HG02870 (cell line): ENCODE measurements around the gene ITGA6.

Experiments used
- ATAC-seq: cut with Tn5 transposase; IDR thresholded peaks from one replicate; pipeline ENCODE4 v1.9.1; 2021; ENCODE audit warnings: mild to moderate bottlenecking, moderate library complexity; ENCODE audit not compliant: unreplicated experiment

The ITGA6 gene

DNA sequence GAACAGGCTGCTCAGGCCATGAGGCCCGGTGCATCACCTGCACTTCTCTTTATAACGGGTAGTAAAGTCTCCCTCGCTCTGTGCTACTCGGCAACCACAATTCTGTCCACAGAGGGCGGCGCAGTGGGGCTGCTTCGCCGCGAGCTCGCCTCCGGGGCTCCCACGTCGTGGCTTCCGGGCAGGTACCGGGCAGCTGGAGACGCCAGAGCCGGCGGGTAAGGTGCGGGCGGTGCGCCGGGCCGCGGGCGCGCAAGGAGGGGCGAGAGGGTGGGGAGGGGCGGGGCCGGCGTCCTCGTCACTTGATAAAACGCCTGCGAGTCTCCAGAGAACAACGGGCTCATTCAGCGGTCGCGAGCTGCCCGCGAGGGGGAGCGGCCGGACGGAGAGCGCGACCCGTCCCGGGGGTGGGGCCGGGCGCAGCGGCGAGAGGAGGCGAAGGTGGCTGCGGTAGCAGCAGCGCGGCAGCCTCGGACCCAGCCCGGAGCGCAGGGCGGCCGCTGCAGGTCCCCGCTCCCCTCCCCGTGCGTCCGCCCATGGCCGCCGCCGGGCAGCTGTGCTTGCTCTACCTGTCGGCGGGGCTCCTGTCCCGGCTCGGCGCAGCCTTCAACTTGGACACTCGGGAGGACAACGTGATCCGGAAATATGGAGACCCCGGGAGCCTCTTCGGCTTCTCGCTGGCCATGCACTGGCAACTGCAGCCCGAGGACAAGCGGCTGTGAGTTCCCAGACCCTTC, at the start of gene ITGA6:
Gene ITGA6 (plus strand): TSS at position 331 of the 734 bp plus-strand sequence.
- ATAC-seq, result no peak

DNA sequence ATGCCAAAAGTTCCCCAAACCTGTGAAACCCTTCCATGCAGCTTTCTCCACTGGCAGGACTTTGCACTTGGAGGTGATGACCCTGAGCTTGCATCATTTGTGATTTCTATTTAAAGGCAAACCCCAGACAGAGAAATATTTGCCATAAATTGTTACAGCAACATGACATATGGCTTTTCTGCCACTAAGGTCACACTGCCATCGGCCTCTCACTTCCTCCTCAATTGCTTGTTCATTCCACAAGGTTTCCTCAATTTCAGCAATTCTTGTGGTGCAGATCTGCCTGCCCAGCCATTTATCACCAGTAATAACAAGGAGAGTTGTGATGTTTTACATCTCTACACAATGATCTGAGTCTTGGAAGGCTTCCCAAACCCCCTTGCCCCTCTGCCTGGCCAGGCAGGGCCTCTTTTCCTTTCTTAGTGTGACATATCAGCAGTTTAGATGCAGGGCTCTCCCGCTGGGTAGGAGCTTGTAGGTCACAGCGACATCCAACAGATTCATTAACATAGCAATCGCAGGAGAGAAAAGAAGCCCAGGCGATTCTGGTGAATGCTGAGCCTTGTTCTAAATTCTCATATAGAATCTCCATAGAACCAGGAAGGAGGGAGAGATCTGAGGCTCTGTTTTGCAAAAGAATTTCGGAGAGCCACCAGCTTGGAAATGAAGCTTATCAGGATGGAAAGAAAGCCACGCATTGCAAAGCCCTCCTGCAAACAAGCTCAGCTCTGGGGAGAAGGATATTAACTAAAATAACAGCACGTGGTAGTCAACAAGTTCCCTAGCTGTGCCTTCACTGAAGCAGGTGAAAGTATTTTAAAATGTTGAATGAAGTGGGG, 46.7 kb upstream of the ITGA6 start:
- ATAC-seq, result no peak

DNA sequence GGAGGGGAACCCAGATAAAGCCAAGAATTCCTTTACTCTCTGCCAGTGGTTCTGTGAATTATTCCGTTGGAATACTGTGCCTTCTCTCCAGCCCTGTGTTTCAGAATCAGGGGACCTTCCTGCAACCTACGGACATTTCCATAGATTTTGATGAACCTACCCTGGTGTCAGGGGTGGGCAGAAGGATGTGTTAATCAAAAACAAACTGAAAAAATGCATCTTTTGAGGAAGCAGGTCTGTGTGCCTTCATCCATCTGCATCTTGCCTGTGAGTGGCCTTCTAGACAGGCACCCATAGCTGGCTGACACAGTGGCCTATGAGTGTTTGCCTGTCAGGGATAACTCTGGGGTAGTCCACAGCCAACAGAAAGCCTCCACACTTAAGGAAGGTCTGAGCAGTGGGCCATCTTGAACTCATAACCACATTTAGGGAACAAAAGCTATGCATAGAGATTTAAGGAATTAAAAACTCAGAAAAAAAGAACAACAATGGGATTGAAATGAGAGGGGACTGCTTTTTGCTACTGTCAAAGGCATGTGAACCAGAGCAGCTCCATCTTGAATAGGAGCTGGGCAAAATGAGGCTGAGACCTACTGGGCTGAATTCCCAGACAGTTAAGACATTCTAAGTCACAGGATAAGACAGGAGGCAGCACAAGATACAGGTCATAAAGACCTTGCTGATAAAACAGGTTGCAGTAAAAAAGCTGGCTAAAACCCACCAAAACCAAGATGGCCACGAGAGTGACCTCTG, 45.9 kb upstream of the ITGA6 start:
- ATAC-seq, result no peak

DNA sequence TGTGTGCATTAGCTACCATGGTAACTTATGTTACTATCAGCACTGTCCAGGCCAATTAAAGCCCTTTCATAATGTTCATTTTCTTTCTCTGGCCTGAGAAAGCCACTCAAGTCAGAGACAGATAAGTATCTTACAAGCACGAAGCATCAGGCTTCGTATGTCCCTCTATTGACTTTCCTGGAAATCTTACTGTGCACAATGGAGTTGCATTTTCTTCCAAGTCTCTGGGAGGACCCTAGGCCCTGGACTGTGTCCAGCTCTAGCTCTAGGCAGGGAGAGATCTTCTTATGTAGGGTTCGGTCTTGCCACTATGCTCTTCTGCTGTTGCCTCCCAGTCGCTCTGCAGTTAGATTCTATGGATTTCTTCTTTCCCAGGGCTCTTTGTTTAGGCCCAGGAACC, 40.0 kb upstream of the ITGA6 start:
- no peak for ATAC-seq

DNA sequence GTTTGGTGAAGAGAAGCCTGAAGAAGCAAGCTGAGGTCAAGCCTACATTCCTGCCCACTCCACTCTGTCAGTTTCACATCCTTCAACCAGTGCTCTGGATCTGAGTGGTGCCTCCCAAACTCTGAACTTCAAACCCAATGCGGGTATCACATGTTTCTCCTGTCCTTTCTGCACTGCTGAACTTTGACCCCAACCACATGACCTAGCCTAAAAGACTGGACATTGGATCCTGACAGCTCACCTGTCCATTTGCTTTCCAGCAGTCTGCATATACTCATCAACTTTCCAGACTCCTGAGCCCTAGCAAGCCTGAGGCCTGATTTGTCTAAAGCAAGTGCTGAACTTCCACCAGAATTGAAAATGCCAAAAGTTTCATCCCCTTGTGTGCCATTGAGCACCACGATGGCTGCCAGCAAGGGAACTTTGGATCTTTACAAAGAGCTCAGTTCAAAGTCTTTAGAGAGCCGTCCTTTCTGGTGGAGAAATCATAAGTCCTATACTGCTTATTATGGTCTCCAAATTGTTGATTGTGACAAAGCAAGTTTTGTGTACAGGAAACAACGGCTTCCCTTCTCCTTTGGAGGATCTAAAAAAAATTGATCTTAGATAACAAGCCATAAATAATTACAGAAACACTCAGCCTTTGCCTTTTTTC, 37.6 kb upstream of the ITGA6 start:
- no peak for ATAC-seq

DNA sequence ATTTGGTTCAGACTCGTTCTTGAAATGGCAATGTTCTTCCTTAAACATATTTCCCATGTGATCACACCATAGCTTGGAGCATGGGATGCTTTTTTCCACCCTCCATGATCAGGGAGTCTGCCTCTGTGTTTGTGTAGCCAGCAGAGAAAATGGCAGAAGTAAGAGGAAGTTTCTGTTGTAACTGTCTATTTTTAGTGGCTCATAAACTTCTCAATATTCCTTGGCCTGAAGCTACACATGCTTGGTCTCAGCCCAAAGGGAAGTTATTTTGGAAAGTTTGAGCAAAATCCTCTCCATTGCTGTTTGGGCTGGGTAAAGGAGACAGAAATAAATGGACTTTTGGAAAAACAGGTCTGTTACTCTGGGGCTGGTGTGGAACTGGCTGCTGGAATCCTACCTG, 33.4 kb upstream of the ITGA6 start:
- ATAC-seq, result no peak

DNA sequence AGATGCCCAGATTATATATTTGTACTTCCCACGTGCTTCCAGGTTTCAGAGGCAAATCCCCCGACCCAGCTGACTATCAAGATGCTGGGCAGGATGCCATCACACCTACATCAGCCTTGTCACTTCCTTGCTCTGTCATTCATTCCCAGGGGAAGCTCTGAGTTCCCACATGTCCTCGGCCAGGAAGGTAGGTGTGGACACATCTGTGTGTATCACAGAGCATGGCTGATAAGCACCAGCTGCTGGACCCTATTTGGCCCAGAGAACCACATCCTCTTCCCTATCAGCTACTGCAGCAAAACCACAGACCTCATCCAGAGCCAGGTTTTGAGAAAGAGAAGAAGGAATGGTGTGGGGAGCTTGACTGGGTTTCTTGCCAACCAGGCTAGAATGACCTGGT, 31.9 kb upstream of the ITGA6 start:
- ATAC-seq, result no peak

DNA sequence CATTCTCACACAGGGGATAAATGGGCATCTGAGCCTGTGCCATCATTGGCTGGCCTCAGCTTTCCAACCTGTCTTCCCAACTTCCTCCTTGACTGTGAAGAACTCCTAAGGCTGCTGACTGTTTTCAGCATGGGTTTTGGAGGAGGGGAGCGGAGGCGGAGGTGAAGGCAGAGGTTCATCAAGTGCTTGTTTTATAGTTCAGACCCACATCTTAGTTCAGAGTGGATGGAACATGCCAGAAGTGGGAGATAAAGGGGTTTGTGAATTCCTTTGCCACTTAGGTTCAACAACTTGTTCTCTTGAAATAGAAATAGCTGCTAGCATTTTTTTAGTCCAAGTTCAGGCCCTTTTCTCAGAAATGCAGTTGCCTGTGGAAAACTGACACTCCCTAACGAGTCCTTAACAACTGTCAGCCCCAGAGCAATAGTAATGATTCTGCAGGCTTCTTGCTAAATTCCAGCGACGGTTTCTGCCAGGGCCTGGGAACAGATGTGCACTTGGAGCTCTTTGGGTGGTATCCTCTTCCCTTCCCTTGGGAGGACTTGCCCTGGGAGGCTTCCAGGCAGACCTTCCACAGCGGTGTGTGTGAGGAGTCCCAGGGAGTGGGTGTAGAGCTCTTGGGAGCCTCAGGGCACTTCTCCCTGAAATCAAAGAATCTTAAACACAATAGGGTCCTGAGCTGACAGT, 30.1 kb upstream of the ITGA6 start:
- ATAC-seq, result no peak

DNA sequence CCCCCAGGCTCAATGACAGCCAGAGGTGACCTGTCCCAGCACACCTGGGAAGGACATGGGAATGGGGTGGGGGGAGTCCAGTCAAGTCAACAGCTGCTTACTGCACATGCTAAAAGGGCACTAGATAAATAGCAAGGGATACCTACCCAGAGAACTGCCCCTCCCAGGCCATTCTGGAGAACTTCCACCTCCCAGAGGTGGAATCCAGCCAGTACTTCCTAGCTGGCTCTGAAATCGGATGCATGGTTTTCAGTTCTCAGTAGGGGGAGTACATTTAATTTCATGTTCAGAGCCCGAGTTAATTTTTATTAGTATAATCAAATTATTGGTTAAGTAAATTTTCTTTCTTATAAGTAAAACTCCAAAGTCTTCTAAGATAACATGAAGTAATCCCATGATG, 28.9 kb upstream of the ITGA6 start:
- ATAC-seq, result no peak

DNA sequence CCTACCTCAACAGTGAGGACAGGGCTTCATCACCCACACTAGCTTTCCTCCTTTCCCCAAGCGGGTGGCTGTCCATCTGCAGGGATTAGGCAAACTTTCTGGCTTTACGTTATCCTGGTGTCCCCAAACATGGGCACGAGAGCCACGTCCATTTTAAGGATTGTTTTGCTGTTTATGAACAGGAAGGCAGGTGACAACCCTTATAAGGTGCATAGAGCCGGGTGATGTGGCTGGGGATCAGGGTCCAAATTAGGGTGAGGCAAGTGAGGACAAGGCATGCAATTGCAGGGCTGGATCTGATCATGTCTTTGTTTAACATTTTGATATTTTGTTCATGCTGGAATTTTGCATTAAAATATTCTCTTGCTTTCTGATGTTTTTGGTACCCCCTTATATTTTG, 27.6 kb upstream of the ITGA6 start:
- no peak for ATAC-seq

DNA sequence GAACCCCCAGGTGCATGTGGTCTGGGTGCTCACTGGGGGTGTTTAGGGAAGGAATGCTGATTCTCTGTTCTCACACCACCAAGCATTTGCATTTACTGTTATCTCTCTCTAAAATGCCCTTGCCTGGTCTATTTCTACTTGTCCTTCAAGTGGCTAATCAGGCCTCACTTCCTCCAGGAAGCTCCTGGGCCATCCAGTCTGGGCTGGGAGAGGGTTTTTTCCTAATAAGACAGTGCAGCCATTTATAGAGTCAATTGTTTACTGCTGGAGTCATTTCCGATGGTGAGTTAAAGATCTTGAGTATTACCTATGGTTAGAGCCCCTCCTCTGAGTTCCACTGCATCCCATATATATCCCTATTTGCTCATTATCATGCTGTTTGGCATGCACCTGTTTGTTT, 25.2 kb upstream of the ITGA6 start:
- ATAC-seq, result no peak

DNA sequence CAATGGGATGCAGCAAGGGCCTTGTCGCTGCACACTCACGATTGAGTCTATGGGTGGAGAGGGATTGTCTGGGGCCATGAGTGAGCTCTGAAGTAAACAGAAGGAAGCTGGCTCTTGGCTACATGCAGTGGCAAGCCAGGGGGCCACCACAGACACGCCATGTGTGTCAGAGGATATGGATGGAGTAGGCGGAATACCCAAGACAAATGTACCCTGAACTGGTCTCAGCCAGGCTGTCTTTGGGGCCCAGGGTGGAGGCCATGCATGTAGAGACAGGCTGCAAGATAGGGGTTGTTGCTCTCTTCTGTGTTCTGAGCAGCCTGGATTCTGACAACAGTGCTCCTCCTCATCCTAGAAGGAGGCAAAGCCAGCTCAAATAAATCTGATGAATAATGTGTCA, 24.0 kb upstream of the ITGA6 start:
- ATAC-seq, result no peak

DNA sequence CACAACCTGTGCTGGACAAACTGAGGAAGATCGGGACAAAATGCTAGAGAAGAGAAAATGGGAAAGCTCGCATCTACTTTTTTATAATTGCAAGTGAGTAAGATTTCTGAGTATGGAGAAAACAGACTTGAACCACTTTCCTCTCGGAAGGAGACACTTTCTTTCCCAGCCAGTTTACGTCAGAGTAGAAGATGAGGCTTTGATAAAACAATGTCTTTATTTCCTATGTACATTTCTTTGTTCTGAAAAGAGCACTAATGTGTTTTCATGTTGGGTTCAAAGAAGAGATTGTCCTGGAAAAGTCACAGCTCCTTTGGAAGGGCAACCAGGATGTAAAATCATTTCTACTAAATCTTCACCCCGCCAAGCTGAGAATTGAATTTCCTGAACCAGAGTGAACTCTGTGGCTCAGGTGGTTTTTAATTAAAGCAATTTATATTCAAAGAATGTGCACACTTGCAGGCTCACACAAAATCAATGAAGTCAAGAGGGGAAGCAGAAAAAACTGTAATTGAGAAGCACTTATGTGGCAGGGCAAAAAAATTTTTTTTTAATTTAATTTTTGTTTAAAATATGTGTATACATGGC, 23.4 kb upstream of the ITGA6 start:
- ATAC-seq, result no peak

DNA sequence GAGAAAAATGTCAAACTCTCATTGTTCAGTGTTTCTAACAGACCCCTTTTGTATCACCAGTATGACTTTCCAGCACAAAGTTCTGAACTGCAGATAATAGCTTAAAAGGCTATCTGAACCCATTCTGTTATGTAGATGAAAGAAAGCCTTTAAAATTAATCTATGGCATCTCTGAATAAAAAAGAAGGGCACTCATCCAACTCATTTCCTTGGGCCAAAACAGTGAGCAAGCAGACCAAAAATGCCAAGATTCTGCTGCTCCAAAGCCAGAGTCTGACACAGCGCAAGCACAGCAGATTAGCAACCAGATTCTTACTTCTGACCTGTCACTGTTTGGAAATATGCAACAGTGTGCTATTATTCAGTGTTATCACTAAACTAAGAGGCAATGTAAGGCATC, 22.6 kb upstream of the ITGA6 start:
- ATAC-seq, result no peak

DNA sequence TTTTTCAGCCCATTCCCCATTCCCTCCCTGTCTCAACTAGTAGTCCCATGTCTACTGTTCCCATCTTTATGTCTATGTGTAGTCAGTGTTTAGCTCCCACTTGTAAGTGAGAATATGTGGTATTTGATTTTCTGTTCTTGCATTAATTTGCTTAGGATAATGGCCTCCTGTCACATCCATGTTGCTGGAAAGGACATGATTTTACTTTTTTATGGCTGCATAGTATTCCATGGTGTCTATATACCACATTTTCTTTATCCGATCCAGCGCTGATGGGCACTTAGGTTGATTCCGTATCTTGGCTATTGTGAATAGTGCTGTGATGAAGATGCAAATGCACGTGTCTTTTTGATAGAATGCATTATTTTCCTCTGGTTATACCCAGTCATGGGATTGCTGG, 21.7 kb upstream of the ITGA6 start:
- no peak for ATAC-seq

DNA sequence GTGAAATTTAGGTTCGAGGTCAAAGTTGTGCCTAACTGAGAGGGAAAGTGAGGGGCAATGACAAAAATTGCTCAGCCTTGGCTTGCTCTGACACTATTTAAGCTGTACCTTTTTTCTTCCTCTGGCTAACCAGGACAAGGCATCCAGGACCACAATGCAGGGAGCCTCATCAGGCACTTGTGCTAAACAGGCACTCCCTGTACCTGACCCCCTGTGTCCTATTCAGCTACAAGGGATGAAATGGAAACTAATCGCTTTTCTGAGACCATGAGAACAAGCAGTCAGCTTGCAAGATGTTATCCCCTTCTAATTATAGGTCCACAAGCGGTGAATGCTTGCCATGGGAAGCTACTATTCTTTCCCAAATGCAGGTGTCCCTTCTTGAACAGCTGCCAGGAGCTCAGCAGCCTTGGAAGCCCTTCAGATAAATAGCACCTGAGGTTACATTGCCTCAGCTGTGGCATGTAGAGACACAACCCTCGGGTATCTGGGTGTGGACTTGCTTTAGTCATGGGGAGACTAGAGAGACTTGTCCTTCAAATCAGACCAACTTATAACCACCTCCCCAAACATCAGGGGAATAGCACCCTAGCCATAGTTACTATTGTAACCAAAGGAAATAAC, 19.1 kb upstream of the ITGA6 start:
- ATAC-seq, result no peak

DNA sequence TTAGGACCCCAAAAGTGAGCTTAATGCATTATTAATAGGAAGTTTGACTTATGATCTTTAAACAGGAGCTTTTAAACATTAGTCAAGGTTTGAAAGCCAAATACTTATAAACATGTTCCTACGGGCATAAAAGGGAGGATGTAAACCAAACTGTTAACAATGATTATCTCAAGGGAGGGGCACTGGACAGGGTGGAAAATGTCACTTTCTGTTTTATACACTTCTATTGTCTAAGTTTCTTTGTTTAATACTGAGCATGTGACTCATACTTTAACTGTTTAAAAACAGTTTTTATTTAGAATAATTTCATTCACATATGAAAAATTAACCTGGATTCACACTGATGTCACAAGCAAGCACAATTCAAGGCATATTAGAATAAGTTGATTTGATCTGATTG, 18.3 kb upstream of the ITGA6 start:
- ATAC-seq, result no peak

DNA sequence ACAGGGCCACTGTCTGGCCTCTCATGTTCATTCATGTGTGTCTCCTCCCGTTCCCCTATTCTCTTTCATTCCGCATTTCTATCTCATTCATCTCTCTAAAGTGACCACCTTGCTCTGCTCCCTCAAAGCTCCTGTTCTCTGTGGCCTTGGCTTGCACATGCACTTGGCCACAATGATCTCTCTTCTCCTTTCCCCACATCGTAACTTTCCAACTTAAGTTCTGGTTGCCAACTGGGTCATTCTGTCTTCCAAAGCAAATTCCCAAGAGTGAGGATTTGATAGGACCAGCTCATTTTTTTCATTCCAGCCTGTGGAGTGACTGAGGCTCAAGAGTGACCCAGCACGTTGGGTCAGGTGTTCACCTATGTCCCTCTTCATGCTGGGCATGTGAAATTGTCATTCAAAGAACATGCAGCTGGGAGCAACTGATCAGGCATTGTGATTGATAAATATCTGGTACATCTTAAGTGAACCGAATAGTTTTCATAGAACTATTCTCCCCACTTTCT, 14.3 kb upstream of the ITGA6 start:
- no peak for ATAC-seq

DNA sequence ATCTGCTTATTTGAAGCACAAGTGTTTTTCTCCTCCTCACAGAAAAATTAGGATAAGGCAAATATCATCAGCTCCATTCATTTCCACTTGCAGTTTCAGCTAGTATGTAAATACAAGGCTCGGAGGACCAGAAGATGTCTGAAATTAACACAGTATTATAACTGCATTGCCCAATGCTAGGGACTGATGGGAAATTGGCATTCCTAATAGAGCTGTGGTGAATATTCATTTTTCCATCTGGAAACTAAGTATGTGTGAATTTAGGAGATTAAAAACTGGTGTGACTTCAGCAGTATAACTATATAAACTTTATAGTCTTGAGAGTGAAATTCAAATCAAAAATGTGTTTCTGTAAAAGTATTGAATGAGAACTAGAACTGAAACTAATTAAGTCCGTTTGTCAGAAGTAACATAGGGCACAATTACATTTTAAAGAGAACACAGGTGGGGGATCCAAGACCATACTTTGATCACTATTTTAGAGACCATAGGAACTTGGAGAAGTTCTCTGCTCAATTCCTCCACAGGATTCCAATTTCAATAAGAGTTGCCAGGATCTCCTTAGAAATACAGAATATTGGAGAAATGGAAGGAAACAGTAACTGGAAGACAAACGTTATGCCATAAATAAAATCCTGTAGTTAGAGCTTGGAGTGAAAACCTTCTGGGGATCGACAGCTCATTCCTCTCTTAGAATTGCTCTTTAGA, 12.1 kb upstream of the ITGA6 start:
- no peak for ATAC-seq
